Activated CD4-positive, alpha-beta memory T cell treated with anti-CD3 and anti-CD28 coated beads for 36 hours (primary cell): Measurements from ENCODE around the gene SYS1. TPM values are rescaled to one million over a fixed set of nuclear protein-coding genes. Genes with fewer than 3 reads are reported as not detected.
A peak's percentile ranks its signal among the peaks of the same experiment; 100 is the strongest.

Experiments
- CTCF ChIA-PET: fragments of 350-600 bp; sonication (Branson Sonifier 250); formaldehyde crosslinking; loops from one replicate; lab custom pipeline; 2021; ENCODE audit warnings: antibody characterized with exemption, inconsistent platforms; lab: Charles Lee
- POLR2A ChIA-PET: fragments of 350-600 bp; sonication (Branson Sonifier 250); formaldehyde crosslinking; loops from one replicate; lab custom pipeline; 2021; ENCODE audit warnings: antibody characterized with exemption; lab: Charles Lee
- DNase-seq: peaks from one replicate; pipeline ENCODE4 v3.0.0-alpha.2; 2020
- H3K27ac Mint-ChIP-seq: one replicate; pipeline ENCODE4 v1.8.0; 2021; ENCODE audit warnings: mixed read lengths
- H3K27me3 Mint-ChIP-seq: one replicate; pipeline ENCODE4 v1.8.0; 2021; ENCODE audit warnings: mixed read lengths
- H3K36me3 Mint-ChIP-seq: one replicate; pipeline ENCODE4 v1.8.0; 2021; ENCODE audit warnings: mixed read lengths
- H3K4me1 Mint-ChIP-seq: one replicate; pipeline ENCODE4 v1.8.0; 2021; ENCODE audit warnings: low read depth, mixed read lengths
- H3K4me3 Mint-ChIP-seq: one replicate; pipeline ENCODE4 v1.8.0; 2021; ENCODE audit warnings: mild to moderate bottlenecking, mixed read lengths
- H3K9me3 Mint-ChIP-seq: one replicate; pipeline ENCODE4 v1.8.0; 2021; ENCODE audit warnings: mixed read lengths
- intact Hi-C: fragments of 100-400 bp; cut with micrococcal nuclease; formaldehyde crosslinking; loops from one replicate; pipeline ENCODE4 v1.15.1; 2023
- total RNA-seq, 2 experiments: library from RNA; stranded (reverse); gene quantifications; one replicate each; pipeline ENCODE4 v1.2.3, GENCODE V29; 2021

Gene SYS1
- total RNA-seq, 2 experiments from 2014 or later, result 19.9 to 24.8 TPM

DNA sequence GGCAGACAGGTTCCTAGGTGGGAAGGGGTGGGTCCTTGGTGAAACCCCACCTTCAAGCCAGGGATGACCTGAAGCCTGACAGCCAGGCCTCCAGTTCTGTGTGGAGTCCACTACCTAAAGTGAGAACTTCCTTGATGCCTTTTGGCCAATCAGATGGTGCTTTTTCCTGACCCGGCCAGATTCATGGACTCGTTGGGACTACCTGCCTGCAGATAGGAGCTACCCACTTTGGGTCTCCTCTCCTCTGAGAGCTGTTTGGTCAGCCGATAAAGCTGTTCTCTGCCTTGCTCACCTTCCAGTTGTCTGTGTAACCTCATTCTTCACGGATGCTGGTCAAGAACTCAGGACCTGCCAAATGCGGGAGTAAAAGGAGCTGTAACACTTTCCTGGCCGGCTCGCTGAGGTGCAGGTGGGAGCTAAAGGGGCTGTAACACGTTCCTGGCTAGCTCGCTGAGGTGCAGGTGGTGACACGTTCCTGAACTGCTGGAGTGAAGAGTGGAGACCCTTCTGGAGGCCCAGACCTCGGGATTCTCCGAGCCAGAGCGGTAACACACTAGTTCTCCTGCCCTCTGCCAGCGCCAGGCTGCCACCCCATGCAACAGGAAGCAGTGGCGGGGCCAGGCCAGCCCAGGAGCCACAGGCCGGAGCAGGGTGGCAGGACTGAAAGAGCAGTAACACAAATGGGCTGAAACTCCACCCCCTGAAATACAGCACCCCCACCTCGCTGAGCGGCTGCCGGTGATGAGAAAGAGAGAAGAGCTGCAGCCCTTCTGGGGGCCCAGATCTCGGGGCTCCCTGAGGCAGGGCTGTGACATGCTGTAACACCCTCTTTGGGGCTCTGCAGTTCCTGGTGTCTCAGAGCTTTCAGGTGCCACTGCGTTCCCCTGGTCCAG lies 31.5 kb downstream of the SYS1 start:
- no peaks in the 10 kb centered on the region for H3K27me3 Mint-ChIP-seq
- H3K9me3 Mint-ChIP-seq, result peaks cover 2% of the 10 kb centered on the region
- intact Hi-C loops, result no loop called here
- H3K27ac Mint-ChIP-seq, result no peak overlapping the region
- H3K4me3 Mint-ChIP-seq, result no peak overlapping the region
- DNase-seq, result no peak
- CTCF ChIA-PET, result interaction anchor here (0.8 to 1.6 kb wide), 4 partner anchors 10 to 282 kb away, joined by 3 to 5 read pairs (median 4); partner anchors contain the start of gene SYS1
- no peaks in the 10 kb centered on the region for H3K36me3 Mint-ChIP-seq
- H3K4me1 Mint-ChIP-seq, result peaks cover 8% of the 10 kb centered on the region
- POLR2A ChIA-PET, result no interaction called here

DNA sequence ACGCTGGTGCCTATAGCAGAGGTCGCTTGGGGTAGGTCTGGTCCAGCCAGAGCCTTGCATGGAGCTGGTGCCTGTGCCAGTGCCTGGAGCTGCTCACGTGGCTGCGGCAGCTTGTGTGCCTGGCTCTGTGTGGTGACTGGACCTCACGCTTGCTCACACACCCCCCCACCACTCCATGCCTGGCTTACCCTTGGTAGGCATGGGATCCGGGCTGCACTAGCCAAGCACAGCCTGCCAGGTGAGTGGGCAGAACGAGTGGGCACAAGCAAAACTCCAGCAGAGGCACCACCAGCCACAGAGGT lies 32.1 kb downstream of the SYS1 start:
- no peak for DNase-seq
- no peaks in the 10 kb centered on the region for H3K27me3 Mint-ChIP-seq
- peaks cover 8% of the 10 kb centered on the region for H3K9me3 Mint-ChIP-seq
- POLR2A ChIA-PET, result no interaction called here
- H3K27ac Mint-ChIP-seq, result no peak overlapping the region
- intact Hi-C loops, result no loop called here
- CTCF ChIA-PET, result interaction anchor here (0.8 to 1.6 kb wide), 3 partner anchors 10 to 283 kb away, joined by 3 to 4 read pairs (median 4); partner anchors contain the start of gene SYS1
- H3K4me3 Mint-ChIP-seq, result no peak overlapping the region
- peaks cover 4% of the 10 kb centered on the region for H3K36me3 Mint-ChIP-seq
- H3K4me1 Mint-ChIP-seq, result peaks cover 8% of the 10 kb centered on the region

DNA sequence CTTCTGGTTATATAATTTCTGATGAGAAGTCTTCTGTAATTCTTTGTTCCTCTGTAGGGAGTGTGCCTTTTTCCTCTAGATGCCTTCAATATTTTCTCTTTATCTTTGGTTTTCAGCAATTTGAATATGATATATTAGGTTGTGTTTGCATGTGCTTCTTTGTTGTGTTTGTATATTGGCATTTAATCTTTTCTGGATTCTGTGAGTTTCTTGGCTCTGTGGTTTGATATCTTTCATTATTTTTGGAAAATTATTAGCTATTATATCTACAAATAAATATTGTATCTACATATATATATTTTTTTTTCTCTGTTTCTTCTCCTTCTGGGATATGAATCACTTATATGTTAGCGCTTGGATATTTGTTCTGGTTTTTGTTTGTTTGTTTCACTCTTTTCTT lies 36.1 kb downstream of the SYS1 start:
- intact Hi-C loops, result no loop called here
- CTCF ChIA-PET, result no interaction called here
- POLR2A ChIA-PET, result no interaction called here
- Mint-ChIP-seq H3K27ac (no peak overlapping the region), H3K9me3 (peaks cover 27% of the 10 kb centered on the region), H3K4me1 (peaks cover 5% of the 10 kb centered on the region), H3K4me3 (no peak overlapping the region), H3K27me3 (no peaks in the 10 kb centered on the region), H3K36me3 (peaks cover 18% of the 10 kb centered on the region)
- DNase-seq, result no peak

DNA sequence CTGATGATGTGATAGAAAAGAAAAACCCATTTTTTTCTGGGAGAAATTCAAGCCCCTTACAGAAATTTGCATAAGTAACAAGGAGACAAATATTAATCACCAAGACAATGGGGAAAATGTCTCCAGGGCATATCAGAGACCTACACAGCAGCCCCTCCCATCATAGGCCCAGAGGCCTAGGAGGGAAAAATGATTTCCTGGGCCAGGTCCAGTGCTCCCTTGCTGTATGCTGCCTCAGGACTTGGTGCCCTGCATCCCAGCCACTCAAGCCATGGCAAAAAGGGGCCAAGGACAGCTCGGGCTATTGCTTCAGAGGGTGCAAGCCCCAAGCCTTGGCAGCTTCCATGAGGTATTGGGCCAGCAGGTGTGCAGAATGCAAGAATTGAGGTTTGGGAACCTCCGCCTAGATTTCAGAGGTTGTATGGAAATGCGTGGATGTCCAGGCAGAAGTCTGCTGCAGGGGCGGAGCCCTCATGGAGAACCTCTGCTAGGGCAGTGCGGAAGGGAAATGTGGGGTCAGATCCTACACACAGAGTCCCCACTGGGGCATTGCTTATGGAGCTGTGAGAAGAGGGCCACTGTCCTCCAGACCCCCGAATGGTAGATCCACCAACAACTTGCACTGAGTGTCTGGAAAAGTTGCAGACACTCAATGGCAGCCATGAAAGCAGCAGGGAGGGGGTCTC lies 37.5 kb downstream of the SYS1 start:
- DNase-seq, result no peak
- CTCF ChIA-PET, result no interaction called here
- peaks cover 18% of the 10 kb centered on the region for H3K36me3 Mint-ChIP-seq
- peaks cover 11% of the 10 kb centered on the region for H3K4me1 Mint-ChIP-seq
- H3K4me3 Mint-ChIP-seq, result no peak overlapping the region
- H3K27me3 Mint-ChIP-seq, result peaks cover 2% of the 10 kb centered on the region
- intact Hi-C loops, result no loop called here
- H3K27ac Mint-ChIP-seq, result no peak overlapping the region
- peaks cover 27% of the 10 kb centered on the region for H3K9me3 Mint-ChIP-seq
- POLR2A ChIA-PET, result no interaction called here

DNA sequence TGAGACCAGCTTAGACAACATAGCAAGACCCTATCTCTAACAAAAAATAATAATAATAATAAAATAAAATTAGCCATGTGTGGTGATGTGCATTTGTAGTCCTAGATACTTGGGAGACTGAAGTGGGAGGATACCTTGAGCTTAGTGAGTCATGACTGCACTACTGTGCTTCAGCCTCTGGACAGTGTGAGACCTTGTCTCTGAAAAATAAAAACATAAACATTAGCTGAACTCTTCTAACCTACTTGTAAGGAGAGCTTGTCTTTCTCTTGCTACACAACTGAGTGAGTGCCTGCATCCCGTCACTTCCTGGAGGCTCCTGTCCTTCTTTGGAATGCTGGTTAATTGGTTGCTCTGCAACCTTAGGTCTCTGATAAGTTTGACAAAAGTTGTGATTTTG lies 40.0 kb downstream of the SYS1 start:
- no peak overlapping the region for H3K27ac Mint-ChIP-seq
- peaks cover 18% of the 10 kb centered on the region for H3K4me1 Mint-ChIP-seq
- CTCF ChIA-PET, result interaction anchor here (0.7 to 2.9 kb wide), 3 partner anchors 30 to 109 kb away, joined by 5 to 14 read pairs (median 5); no protein-coding TSS in a partner anchor
- POLR2A ChIA-PET, result interaction anchor here (1.3 kb wide), 1 partner anchor 56 kb away, joined by 3 read pairs; no protein-coding TSS in a partner anchor
- no peak overlapping the region for H3K4me3 Mint-ChIP-seq
- H3K27me3 Mint-ChIP-seq, result peaks cover 2% of the 10 kb centered on the region
- intact Hi-C loops, result no loop called here
- DNase-seq, result no peak
- H3K36me3 Mint-ChIP-seq, result peaks cover 18% of the 10 kb centered on the region
- H3K9me3 Mint-ChIP-seq, result peaks cover 27% of the 10 kb centered on the region

DNA sequence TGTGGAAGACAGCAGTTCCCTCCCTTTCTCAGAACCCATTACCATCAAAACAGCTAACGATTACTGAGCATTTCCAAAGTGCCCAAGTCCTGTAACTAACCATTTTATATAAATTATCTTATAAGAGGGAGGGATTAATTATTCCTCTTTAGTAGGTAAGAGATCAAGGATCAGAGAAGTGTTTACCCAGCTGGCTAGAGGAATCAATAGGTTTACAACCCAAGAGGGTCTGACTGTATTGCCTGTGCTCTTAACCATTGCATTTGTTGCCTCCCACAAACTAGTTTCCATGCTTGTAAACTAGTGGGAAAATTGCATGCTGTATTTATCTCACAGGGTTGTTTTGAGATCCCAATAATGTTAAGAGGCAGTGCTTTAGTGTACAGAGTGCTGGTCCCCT lies 41.5 kb downstream of the SYS1 start:
- CTCF ChIA-PET, result interaction anchor here (1.0 to 2.9 kb wide), 4 partner anchors 10 to 45 kb away, joined by 4 to 14 read pairs (median 9); no protein-coding TSS in a partner anchor
- POLR2A ChIA-PET, result no interaction called here
- no peak for DNase-seq
- peaks cover 18% of the 10 kb centered on the region for H3K4me1 Mint-ChIP-seq
- intact Hi-C loops, result no loop called here
- peaks cover 25% of the 10 kb centered on the region for H3K9me3 Mint-ChIP-seq
- peaks cover 2% of the 10 kb centered on the region for H3K27me3 Mint-ChIP-seq
- peaks cover 18% of the 10 kb centered on the region for H3K36me3 Mint-ChIP-seq
- peak overlapping the region; percentile 31 for H3K27ac Mint-ChIP-seq
- peak overlapping the region; percentile 43 for H3K4me3 Mint-ChIP-seq

DNA sequence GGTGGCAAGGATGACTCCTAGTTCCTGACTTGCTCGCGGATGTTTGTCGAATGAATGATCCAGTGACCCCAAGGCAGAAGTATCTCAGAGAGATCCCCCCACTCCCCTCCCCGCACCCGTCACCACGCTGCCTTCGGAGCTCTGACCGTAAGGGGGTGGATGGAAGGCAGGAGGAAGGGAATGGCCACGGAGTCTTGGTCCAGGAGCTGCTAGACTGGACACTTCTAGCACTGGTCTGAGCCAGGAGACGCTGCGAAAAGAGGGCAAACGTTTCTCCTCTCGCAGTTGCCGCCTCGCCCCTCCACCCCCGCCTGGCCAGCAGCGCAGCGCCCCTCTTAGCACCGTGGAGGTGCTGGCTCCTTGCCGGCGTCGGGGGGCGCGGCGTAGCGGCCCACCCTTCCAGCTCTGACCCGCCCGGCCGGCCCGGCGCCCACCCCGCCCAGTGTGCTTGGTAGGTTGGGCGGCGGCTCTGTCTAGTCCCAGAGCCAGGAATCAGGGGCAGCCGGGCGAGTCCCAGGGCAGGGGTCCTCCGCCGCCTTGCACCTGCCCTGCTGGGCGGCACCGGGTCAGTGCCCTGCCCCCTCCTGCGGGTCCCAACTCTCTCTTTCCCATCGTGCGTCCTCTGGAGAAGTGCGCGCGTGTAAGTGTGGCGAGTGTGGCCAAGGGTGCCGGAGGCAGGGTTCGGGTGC lies 42.8 kb downstream of the SYS1 start:
- ChIA-PET CTCF (interaction anchor here (0.8 to 2.5 kb wide), 3 partner anchors 31 to 43 kb away, joined by 3 to 13 read pairs (median 4); partner anchors contain the start of gene SYS1), POLR2A (interaction anchor here (0.7 to 1.0 kb wide), 2 partner anchors 15 to 43 kb away, joined by 3 read pairs; partner anchors contain the start of gene SYS1)
- H3K27me3 Mint-ChIP-seq, result peaks cover 2% of the 10 kb centered on the region
- H3K4me1 Mint-ChIP-seq, result peaks cover 18% of the 10 kb centered on the region
- H3K27ac Mint-ChIP-seq, result peak overlapping the region; percentile 38
- intact Hi-C loops, result no loop called here
- peaks cover 11% of the 10 kb centered on the region for H3K36me3 Mint-ChIP-seq
- peak overlapping the region; percentile 74 for H3K4me3 Mint-ChIP-seq
- H3K9me3 Mint-ChIP-seq, result peaks cover 13% of the 10 kb centered on the region
- DNase-seq, result no peak

DNA sequence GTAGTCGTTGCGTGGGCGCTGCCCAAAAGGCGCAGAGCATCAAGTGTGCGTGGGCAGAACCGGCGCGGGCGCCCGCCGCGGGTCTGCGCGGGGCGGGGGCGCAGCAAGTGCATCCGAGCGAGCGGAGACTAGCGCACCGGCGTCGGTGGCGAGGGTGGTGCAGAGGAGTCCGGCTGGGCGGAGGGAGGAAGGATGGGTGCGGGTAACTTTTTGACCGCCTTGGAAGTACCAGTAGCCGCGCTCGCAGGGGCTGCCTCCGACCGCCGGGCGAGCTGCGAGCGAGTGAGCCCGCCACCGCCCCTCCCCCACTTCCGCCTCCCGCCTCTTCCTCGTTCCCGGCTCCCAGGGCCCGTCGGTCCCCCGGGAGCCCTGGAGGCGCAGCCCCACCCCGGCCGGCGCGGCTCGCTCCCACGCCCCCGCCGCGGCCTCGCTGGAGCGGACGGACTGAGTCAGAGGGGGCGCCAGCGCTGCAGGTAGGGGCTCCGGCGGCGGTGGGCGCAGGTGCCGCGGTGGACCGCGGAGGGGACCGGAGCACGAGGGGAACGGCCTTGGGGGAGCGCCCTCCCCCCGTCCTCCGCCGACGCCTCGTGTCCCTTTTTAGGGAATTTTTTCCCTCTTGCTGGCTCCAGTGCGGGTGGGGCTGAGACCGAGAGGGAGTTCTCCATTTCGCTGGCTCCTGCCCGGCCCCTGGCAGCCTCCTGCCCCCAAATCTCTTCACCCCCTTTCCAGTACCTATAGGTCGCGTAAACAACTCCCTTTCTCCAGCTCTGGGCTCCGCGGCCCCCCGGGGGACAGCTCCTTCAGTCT lies 43.5 kb downstream of the SYS1 start:
- intact Hi-C loops, result loop anchor here (1.0 kb wide), 1 partner anchor 9 kb away; no protein-coding TSS in a partner anchor
- peak overlapping the region; percentile 78 for H3K4me3 Mint-ChIP-seq
- H3K27me3 Mint-ChIP-seq, result peaks cover 2% of the 10 kb centered on the region
- peak; percentile 60 for DNase-seq
- ChIA-PET CTCF (interaction anchor here (0.7 to 2.5 kb wide), 8 partner anchors 9 to 364 kb away, joined by 3 to 14 read pairs (median 6); partner anchors contain the start of genes PIGT and SYS1), POLR2A (interaction anchor here (0.7 to 1.4 kb wide), 4 partner anchors 9 to 33 kb away, joined by 3 to 10 read pairs (median 4); partner anchors contain the start of gene PIGT)
- H3K27ac Mint-ChIP-seq, result peak overlapping the region; percentile 54
- H3K4me1 Mint-ChIP-seq, result peaks cover 18% of the 10 kb centered on the region
- H3K36me3 Mint-ChIP-seq, result peaks cover 10% of the 10 kb centered on the region
- H3K9me3 Mint-ChIP-seq, result peaks cover 6% of the 10 kb centered on the region

DNA sequence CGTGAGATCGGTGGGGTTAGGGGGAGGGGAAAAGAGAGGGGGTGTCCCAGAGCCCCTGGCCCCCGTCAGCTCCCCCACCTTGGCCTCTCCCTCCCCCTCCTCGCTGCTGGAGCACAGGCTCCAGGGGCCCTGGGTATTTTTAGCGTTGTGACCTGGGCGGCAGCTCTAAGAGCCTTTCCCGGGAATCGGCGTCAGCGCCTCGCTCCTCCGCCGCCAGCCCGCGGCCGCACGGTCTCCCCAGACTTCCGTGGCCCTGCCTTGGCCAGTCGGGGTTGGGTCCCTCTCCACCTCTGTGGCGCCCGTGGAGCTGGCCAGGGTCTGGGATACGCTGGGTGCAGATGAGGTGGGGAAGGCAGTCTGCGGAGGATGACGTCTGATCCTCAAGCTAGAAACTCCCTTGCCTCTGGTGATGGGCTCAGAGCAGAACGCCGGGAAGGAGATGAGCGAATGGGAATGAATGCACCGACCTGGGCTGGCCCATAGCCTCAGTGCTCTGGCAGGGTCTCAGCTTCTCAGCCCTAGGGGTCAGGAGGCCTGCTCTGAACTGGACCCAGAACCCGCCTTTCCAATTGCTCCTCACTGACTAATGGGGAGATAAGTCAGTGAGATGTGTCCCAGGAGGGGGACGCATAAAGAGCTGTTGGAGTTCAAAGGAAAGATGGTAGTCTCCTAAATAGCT lies 44.2 kb downstream of the SYS1 start:
- DNase-seq, result no peak
- Mint-ChIP-seq H3K4me3 (peak overlapping the region; percentile 78), H3K27me3 (peaks cover 2% of the 10 kb centered on the region), H3K4me1 (peaks cover 13% of the 10 kb centered on the region), H3K36me3 (peaks cover 4% of the 10 kb centered on the region), H3K9me3 (no peaks in the 10 kb centered on the region), H3K27ac (peak overlapping the region; percentile 54)
- intact Hi-C loops, result loop anchor here (1.0 kb wide), 1 partner anchor 8 kb away; no protein-coding TSS in a partner anchor
- POLR2A ChIA-PET, result interaction anchor here (0.6 to 1.4 kb wide), 4 partner anchors 8 to 33 kb away, joined by 3 to 10 read pairs (median 4); partner anchors contain the start of gene PIGT
- CTCF ChIA-PET, result interaction anchor here (0.7 to 1.7 kb wide), 6 partner anchors 9 to 364 kb away, joined by 3 to 14 read pairs (median 6); partner anchors contain the start of genes PIGT and SYS1
